A549 (cell line): ENCODE results near the gene KDM3A. TPM values are rescaled to one million over a fixed set of nuclear protein-coding genes. Genes with fewer than 3 reads are reported as not detected.

Experiments
- ATAC-seq, 2 experiments: fragments of 200-7000 bp in 1 of 2; fragments of >200 bp in 1 of 2; cut with Nextera tagmentation in 1 of 2; cut with Tn5 transposase in 1 of 2; 3 replicates each; pipeline versions ENCODE4 v1.8.0 to v1.9.1; 2018 to 2020; ENCODE audit warnings: mild to moderate bottlenecking in 1 of 2, moderate library complexity in 1 of 2
- CTCF ChIA-PET: fragments of 300-600 bp; sonication (Branson Sonifier 250); formaldehyde crosslinking; extraction: SDS; loops from one replicate; lab custom pipeline; 2021; ENCODE audit warnings: antibody characterized with exemption, inconsistent platforms; lab: Yijun Ruan, JAX
- POLR2A ChIA-PET: fragments of 350-600 bp; formaldehyde crosslinking; extraction: SDS; loops from one replicate; lab custom pipeline; 2021; ENCODE audit warnings: antibody characterized with exemption, inconsistent platforms; lab: Yijun Ruan, JAX
- DNase-seq, 2 experiments: peaks; one replicate each; pipeline versions ENCODE4 v3.0.0 to v3.0.0-alpha.2; 2011 to 2016; ENCODE audit warnings: low read depth in 1 of 2, low spot score in 1 of 2
- FAIRE-seq: peaks from 2 replicates; lab custom pipeline; 2011; peaks lifted over from hg19 to GRCh38; lab: Jason Lieb, UNC
- H3K27ac ChIP-seq, 2 experiments: fragments of >200 bp; sonication (Bioruptor Twin); formaldehyde crosslinking; 3 replicates each; pipeline ENCODE4 v1.5.1; 2016 to 2017
- H3K4me1 ChIP-seq: fragments of >200 bp; sonication (Bioruptor Twin); formaldehyde crosslinking; 3 replicates; pipeline ENCODE4 v1.6.1; 2016
- H3K4me2 ChIP-seq: fragments of >200 bp; sonication (Bioruptor Twin); formaldehyde crosslinking; 3 replicates; pipeline ENCODE4 v1.6.1; 2016
- H3K4me3 ChIP-seq: fragments of >200 bp; sonication (Bioruptor Twin); formaldehyde crosslinking; 3 replicates; pipeline ENCODE4 v1.5.1; 2016
- H3K9me3 ChIP-seq: fragments of >200 bp; sonication (Bioruptor Twin); formaldehyde crosslinking; 3 replicates; pipeline ENCODE4 v1.6.1; 2016
- BCL3 ChIP-seq: fragments of >200 bp; sonication (Bioruptor Twin); formaldehyde crosslinking; IDR thresholded peaks from 3 replicates; pipeline ENCODE4 v1.6.1; 2016
- BHLHE40 ChIP-seq: IDR thresholded peaks from 2 replicates; pipeline ENCODE4 v1.6.1; 2012; ENCODE audit warnings: low read depth, low read length, inconsistent platforms
- EHMT2 ChIP-seq: fragments of 200-600 bp; sonication (generic); IDR thresholded peaks from 2 replicates; pipeline ENCODE4 v1.6.1; 2016; ENCODE audit warnings: antibody characterized with exemption, low read depth, mild to moderate bottlenecking, moderate library complexity
- FOSL2 ChIP-seq, 2 experiments: fragments of 450-650 bp in 1 of 2; fragments of >200 bp in 1 of 2; sonication (Bioruptor Twin) in 1 of 2; formaldehyde crosslinking; IDR thresholded peaks; 2 replicates each; pipeline versions ENCODE4 v1.5.0 to v1.6.1; 2016 to 2020; ENCODE audit warnings: mild to moderate bottlenecking in 1 of 2, moderate library complexity in 1 of 2
- GATA3 ChIP-seq: IDR thresholded peaks from 2 replicates; pipeline ENCODE4 v1.6.1; 2012; ENCODE audit warnings: borderline replicate concordance
- HDAC2 ChIP-seq: fragments of 200-600 bp; sonication (generic); IDR thresholded peaks from 2 replicates; pipeline ENCODE4 v1.6.1; 2016
- HEYL ChIP-seq: fragments of 250-450 bp; sonication (Bioruptor Pico); IDR thresholded peaks from 2 replicates; pipeline ENCODE4 v1.8.0; 2021; ENCODE audit warnings: mild to moderate bottlenecking, moderate library complexity
- HOXB5 ChIP-seq: fragments of 250-450 bp; sonication (Bioruptor Pico); IDR thresholded peaks from 2 replicates; pipeline ENCODE4 v1.5.0; 2020; ENCODE audit warnings: mild to moderate bottlenecking, moderate library complexity
- JUN ChIP-seq, 2 experiments: fragments of >200 bp; sonication (Bioruptor Twin); formaldehyde crosslinking; IDR thresholded peaks; 2 replicates in 1 of 2; 3 replicates in 1 of 2; pipeline ENCODE4 v1.6.1; 2016 to 2017
- JUNB ChIP-seq: fragments of >200 bp; sonication (Bioruptor Twin); formaldehyde crosslinking; IDR thresholded peaks from 2 replicates; pipeline ENCODE4 v1.6.1; 2016
- KDM1A ChIP-seq: fragments of 200-600 bp; sonication (generic); IDR thresholded peaks from 2 replicates; pipeline ENCODE4 v1.6.1; 2016; ENCODE audit warnings: low read depth, mild to moderate bottlenecking
- MAFK ChIP-seq: fragments of 450-650 bp; IDR thresholded peaks from 2 replicates; pipeline ENCODE4 v1.6.1; 2014; ENCODE audit not compliant: partially characterized antibody
- POLR2A ChIP-seq: IDR thresholded peaks from 2 replicates; pipeline ENCODE4 v1.6.1; 2012; ENCODE audit warnings: mild to moderate bottlenecking, low read length
- RNF2 ChIP-seq: fragments of 200-600 bp; sonication (generic); IDR thresholded peaks from 2 replicates; pipeline ENCODE4 v1.6.1; 2016; ENCODE audit warnings: low read depth, mild to moderate bottlenecking, antibody characterized with exemption, moderate library complexity, borderline replicate concordance
- TFCP2L1 ChIP-seq: fragments of 250-450 bp; sonication (Bioruptor Pico); IDR thresholded peaks from 2 replicates; pipeline ENCODE4 v1.5.0; 2021; ENCODE audit warnings: mild to moderate bottlenecking
- TP53 ChIP-seq: fragments of 250-450 bp; sonication (Bioruptor Pico); IDR thresholded peaks from 2 replicates; pipeline ENCODE4 v1.5.0; 2021; ENCODE audit warnings: mild to moderate bottlenecking, moderate library complexity
- ZFP36 ChIP-seq: fragments of 450-650 bp; IDR thresholded peaks from 2 replicates; pipeline ENCODE4 v1.6.1; 2014; ENCODE audit warnings: borderline replicate concordance; ENCODE audit not compliant: partially characterized antibody
- ZSCAN20 ChIP-seq: fragments of 250-450 bp; sonication (Bioruptor Pico); IDR thresholded peaks from 2 replicates; pipeline ENCODE4 v1.8.0; 2022; ENCODE audit warnings: mild to moderate bottlenecking, moderate library complexity
- WGBS: methylation state at CpG from one replicate; pipeline ENCODE4 v1.1.6; 2017; ENCODE audit errors: missing lambda C conversion rate; 5-methylcytosine and 5-hydroxymethylcytosine counted together
- polyA plus RNA-seq, 4 experiments: library from polyadenylated mRNA; depleted of rRNA in 3 of 4; stranded (reverse); fragments of >200 nt; fragmentation: RNase III in 1 of 4; extraction: RNeasy Plus Mini Kit Qiagen cat#74134 plus additional on column Dnase treatment in 1 of 4; gene quantifications; 2 replicates in 3 of 4; 3 replicates in 1 of 4; pipeline ENCODE4 v1.2.3, GENCODE V29; 2011 to 2017
- TF ChIP-seq, protein P1 (sequence below): fragments of >200 bp; sonication (Bioruptor Twin); formaldehyde crosslinking; IDR thresholded peaks from 2 replicates; pipeline ENCODE4 v1.6.1; 2016
- TF ChIP-seq, protein P2 (sequence below): IDR thresholded peaks from 2 replicates; pipeline ENCODE4 v1.6.1; 2012
- TF ChIP-seq, protein P3 (sequence below): fragments of 250-450 bp; sonication (Bioruptor Pico); IDR thresholded peaks from 2 replicates; pipeline ENCODE4 v1.5.0; 2021; ENCODE audit warnings: mild to moderate bottlenecking, moderate library complexity, borderline replicate concordance

Gene KDM3A
- polyA plus RNA-seq, 2 of the 4 experiments (the other 2 are of a cell fraction): 21.2 to 57.0 TPM

DNA sequence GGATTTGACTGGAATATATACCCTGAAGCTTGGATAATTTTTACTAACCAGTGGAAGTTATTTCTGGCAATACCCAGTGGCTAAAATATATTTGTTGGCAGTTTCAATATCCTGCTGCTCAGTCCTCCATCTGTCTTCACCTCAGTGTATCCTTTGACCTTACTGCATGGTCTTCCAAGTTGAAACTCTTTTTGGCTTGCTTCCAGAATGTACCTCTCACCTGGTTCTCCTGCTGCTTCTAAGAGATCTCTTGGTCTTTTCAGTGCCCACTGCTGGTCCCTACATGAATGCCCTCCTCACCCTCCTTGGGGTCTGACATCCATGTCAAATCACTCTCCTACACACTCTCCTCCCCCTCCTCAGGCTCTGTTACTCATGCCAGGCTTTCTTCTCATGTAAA, 4.8 kb upstream of the KDM3A start:
- POLR2A ChIA-PET: no interaction called here
- DNase-seq: no peak
- no peak for FAIRE-seq
- H3K27ac ChIP-seq: no peak overlapping the region
- CTCF ChIA-PET: no interaction called here
- H3K4me2 ChIP-seq: no peak overlapping the region
- no peaks in the 10 kb centered on the region for H3K4me1 ChIP-seq
- peaks cover 39% of the 10 kb centered on the region for H3K9me3 ChIP-seq
- H3K4me3 ChIP-seq: no peak overlapping the region
- TF ChIP-seq BHLHE40: no peak
- no peak for TF ChIP-seq MAFK
- TF ChIP-seq HEYL: no peak
- TF ChIP-seq JUNB: no peak
- TF ChIP-seq, protein P1, sequence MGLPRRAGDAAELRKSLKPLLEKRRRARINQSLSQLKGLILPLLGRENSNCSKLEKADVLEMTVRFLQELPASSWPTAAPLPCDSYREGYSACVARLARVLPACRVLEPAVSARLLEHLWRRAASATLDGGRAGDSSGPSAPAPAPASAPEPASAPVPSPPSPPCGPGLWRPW: no peak
- ATAC-seq: no peak

DNA sequence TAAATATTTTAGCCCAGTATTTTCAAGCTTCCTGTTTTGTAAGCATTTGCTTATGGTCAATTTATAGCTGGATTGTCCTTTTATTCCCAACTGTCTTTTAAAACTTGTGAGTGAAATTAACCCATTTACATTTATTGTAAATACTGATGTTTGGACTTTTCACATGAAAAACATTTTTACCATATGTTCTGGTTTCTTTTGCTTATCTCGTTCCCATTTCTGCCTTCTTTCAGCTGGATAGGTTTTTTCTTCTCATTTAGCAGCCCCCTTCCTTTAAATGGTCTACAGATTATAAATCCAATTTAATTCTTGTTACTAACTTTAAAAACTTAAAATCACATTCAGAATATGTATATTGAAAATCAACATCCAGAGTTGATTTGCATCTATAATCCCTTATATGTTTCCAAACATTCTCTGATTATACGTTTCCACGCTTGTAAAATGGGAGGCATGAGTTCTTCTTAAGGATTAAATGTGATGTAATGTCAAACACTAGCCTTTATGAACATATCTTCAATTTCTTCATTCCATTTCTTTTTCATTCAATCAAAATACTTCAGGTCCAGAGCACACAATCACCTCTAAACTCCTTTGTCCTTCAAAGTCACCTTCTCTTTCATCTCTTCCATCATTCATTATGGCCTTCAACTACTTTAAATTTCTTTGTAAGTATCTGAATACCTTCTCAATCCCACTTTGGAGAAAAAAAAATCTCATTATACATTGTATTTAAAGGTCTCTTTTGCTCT, 1.1 kb upstream of the KDM3A start:
- Histone ChIP-seq H3K4me2 (peak overlapping the region; percentile 65), H3K27ac (peak overlapping the region; percentile 90 to 96)
- TF ChIP-seq, protein P2, sequence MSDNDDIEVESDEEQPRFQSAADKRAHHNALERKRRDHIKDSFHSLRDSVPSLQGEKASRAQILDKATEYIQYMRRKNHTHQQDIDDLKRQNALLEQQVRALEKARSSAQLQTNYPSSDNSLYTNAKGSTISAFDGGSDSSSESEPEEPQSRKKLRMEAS: no peak
- TF ChIP-seq KDM1A (peak; percentile 76; the same call in 1 of the 2 replicates), EHMT2 (peak; percentile 76; the same call in 1 of the 2 replicates), GATA3 (no peak), ZFP36 (no peak), HDAC2 (0 out of 2 replicates have a peak, but pooled peaks have one; percentile 2), HEYL (0 out of 2 replicates have a peak, but pooled peaks have one; percentile 63), HOXB5 (CRISPR knock-in tag) (0 out of 2 replicates have a peak, but pooled peaks have one; percentile 46), ZSCAN20 (peak; percentile 70; the same call in 1 of the 2 replicates), RNF2 (0 out of 2 replicates have a peak, but pooled peaks have one; percentile 18), JUNB (no peak), TFCP2L1 (CRISPR knock-in tag) (no peak)
- TF ChIP-seq, protein P3, sequence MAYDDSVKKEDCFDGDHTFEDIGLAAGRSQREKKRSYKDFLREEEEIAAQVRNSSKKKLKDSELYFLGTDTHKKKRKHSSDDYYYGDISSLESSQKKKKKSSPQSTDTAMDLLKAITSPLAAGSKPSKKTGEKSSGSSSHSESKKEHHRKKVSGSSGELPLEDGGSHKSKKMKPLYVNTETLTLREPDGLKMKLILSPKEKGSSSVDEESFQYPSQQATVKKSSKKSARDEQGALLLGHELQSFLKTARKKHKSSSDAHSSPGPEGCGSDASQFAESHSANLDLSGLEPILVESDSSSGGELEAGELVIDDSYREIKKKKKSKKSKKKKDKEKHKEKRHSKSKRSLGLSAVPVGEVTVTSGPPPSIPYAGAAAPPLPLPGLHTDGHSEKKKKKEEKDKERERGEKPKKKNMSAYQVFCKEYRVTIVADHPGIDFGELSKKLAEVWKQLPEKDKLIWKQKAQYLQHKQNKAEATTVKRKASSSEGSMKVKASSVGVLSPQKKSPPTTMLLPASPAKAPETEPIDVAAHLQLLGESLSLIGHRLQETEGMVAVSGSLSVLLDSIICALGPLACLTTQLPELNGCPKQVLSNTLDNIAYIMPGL (CRISPR knock-in tag): 0 out of 2 replicates have a peak, but pooled peaks have one; percentile 48
- TF ChIP-seq, all 56 proteins: peak for 8
- peak overlapping the region; percentile 5; the same call in 1 of the 3 replicates for H3K4me3 ChIP-seq
- H3K9me3 ChIP-seq: peaks cover 39% of the 10 kb centered on the region
- no peak for ATAC-seq
- ChIA-PET CTCF (interaction anchor here (0.6 to 1.0 kb wide), 5 partner anchors 10 to 182 kb away, joined by 3 to 6 read pairs (median 3); no protein-coding TSS in a partner anchor), POLR2A (interaction anchor here (0.5 to 3.6 kb wide), 17 partner anchors 10 to 265 kb away, joined by 3 to 43 read pairs (median 5); partner anchors contain the start of genes IMMT and MRPL35)
- peaks cover 8% of the 10 kb centered on the region for H3K4me1 ChIP-seq
- 80% methylated on average over 3 of the region's 3 CpGs for WGBS
- DNase-seq: peak in 1 of 2 experiments; percentile 13
- no peak for FAIRE-seq

- H3K4me1 ChIP-seq: peaks cover 11% of the 10 kb centered on the region
- TF ChIP-seq JUN (IDR thresholded peaks at IDR 0.05) (peak in 1 of 2 experiments; percentile 91; a peak in 4 of 5 replicates), FOSL2 (IDR thresholded peaks at IDR 0.05) (no peak), FOSL2 (CRISPR knock-in tag; IDR thresholded peaks at IDR 0.05) (peak; percentile 75), TP53 (0 out of 2 replicates have a peak, but pooled peaks have one; percentile 14), BCL3 (peak; percentile 89), POLR2A (peak; percentile 93), TFCP2L1 (CRISPR knock-in tag) (no peak)
- FAIRE-seq (no peak), ATAC-seq (peak in 1 of 2 experiments; percentile 45; a peak in 2 of 6 replicates), DNase-seq (no peak)
- H3K9me3 ChIP-seq: peaks cover 39% of the 10 kb centered on the region
- ChIA-PET POLR2A (interaction anchor here (0.6 to 3.6 kb wide), 32 partner anchors 9 to 336 kb away, joined by 3 to 43 read pairs (median 4); partner anchors contain the start of genes CHMP3, IMMT, MRPL35 and POLR1A), CTCF (interaction anchor here (0.7 to 1.7 kb wide), 4 partner anchors 8 to 44 kb away, joined by 3 to 6 read pairs (median 4); no protein-coding TSS in a partner anchor)
- peak overlapping the region; percentile 71 for H3K4me3 ChIP-seq
- under 1% methylated on average over 33 of the region's 59 CpGs for WGBS
- H3K27ac ChIP-seq: peak overlapping the region; percentile 94 to 96
- H3K4me2 ChIP-seq: peak overlapping the region; percentile 98
Observed at GRCh38 chr2:86441392-86441881, 266 bp downstream of the KDM3A start.
